Ovary (tissue), 3 donors: Measurements from ENCODE around the gene ATP6V0B.

Experiments
- CTCF ChIP-seq, 3 donors: fragments of 450-650 bp in 2 of 3; fragments of 200-600 bp in 1 of 3; IDR thresholded peaks; one replicate each; pipeline versions ENCODE4 v1.5.1 to v1.8.0; 2016 to 2022; ENCODE audit warnings: antibody characterized with exemption in 3 of 3, mild to moderate bottlenecking in 1 of 3
- EP300 ChIP-seq: sonication (generic); formaldehyde crosslinking; IDR thresholded peaks from one replicate; pipeline ENCODE4 v1.6.1; 2017; ENCODE audit warnings: antibody characterized with exemption
- donor health status: DM: no; HTN: no; CAD: no.

DNA sequence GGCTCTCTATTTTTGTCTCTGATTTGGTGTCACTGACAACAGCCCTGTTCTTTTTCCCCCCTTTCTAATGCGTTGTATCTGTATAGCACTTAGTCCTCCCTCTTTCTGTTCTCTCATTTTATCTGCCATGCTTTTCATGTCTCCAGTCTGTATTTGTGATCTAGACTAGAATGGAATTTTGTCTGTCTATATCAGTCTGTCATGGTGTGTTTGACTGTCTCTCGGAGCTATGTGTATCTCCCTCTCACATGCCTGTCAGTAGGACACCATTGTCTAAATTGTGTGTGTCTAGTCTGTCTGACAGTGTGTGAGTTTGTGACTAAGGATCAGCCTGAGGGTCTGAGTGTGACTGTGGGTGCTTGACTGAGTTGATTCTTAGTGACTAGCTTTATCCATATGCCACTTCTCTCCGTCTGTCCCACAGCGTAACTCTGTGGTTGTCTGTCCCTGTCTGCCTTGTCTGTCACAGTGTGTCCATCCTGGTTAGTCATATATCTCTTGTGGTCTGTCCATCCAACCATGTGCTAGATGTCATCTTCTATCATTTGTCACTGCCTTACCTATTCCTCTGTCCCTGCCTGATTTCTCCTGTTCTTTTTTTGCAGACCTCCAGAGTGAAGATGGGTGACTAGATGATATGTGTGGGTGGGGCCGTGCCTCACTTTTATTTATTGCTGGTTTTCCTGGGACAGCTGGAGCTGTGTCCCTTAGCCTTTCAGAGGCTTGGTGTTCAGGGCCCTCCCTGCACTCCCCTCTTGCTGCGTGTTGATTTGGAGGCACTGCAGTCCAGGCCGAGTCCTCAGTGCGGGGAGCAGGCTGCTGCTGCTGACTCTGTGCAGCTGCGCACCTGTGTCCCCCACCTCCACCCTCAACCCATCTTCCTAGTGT lies 2.9 kb downstream of the ATP6V0B start:
- no peak for TF ChIP-seq CTCF (IDR thresholded peaks at IDR 0.05)
- no peak for TF ChIP-seq EP300
